ENCODE data around the gene BRF1. TPM values are rescaled to one million over a fixed set of nuclear protein-coding genes. Genes with fewer than 3 reads are reported as not detected.

Gene BRF1
- total RNA-seq, 1 donor from 2014 or later: 80.5 TPM

DNA sequence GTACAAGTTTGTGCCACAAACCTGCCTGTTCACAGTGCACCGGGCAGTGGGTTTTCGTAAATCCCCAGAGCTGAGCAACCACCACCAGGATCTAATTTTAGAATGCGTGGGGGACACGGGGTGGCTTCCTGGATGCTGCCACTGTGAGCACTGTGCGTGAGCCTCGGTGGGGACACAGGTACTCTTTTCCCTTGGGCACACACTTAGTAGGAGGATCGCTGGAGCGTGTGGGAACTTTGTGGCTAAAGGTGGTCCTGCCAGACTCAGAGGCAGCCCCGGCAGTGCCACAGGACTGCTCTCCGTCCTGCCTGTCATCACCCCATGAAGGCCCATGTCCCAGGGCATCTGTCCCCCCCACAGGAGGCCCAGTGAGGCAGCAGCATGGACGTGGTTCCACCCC is 31.4 kb downstream of the BRF1 start:
- no peak for DNase-seq (ENCODE audit: low read depth)

DNA sequence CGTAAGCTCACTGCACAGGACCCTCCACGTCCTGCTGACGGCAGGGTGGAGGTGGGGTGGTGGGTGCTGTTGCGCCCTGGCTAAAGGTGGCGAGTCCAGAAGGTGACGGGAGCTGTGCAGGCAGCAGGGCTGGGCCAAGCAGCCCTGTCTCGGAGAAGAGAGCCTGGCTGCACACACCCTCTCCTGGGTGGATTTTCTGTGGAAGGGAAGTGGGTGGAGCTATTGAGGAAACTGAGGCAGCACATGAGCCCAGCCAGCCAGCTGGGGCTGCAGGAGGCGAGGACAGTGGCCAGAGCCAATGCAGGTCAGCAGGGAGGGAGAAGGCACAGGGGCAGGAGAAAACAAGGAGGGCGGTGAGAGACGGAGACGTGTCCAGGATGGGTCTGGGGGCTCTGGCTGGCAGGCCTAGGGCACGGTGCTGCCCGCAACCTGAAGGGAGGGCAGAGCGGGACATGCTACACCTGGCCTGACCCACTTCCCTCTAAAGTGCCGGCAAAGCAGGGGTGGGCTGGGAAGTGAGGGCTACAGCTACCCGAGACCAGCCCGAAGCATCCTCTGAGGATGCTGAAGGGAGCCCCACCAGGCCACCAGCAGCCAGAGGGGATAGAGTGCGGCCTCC is 32.0 kb downstream of the BRF1 start:
- DNase-seq (ENCODE audit: low read depth): no peak

DNA sequence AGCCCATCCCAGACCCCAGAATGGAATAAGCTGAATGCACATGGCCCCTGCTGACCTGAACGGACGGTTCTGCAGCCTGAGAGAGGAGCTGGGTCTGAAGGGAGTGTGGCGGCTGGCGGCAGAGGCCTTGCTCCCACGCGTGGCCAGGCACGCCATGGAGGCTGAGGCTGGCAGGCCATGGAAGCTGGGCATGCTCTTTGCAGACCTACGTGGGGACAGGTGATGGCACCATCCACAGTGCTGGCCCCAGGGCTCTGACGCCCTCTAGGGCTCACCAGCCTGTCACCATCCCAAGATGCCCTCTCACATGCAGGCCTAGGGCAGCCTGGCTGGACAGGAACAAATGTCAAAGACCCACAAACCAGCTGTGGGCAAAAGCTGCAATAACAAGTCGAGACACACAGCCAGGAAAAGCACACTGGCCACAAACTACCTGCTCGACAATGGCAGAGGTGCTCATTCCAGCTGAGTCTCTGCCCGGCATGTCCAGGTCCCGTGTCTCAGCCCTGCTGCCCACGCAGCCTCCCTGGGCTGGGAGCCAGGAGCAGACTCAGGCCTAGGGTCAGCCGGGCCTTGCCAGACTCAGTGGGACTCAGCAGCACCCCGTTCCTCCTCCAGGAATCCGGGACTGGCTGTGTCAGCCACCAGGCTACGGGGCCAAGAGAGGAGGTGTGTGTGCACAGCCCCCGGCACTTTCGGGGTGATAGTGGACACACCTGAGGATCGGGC is 32.8 kb downstream of the BRF1 start:
- peak; percentile 80 for DNase-seq (ENCODE audit: low read depth)

GRCh38 chr14:105261781-105262180 is 39.0 kb downstream of the BRF1 start:
- DNase-seq (ENCODE audit: low read depth): no peak

GRCh38 chr14:105260959-105261358 is 39.8 kb downstream of the BRF1 start:
- DNase-seq (ENCODE audit: low read depth): no peak

DNA sequence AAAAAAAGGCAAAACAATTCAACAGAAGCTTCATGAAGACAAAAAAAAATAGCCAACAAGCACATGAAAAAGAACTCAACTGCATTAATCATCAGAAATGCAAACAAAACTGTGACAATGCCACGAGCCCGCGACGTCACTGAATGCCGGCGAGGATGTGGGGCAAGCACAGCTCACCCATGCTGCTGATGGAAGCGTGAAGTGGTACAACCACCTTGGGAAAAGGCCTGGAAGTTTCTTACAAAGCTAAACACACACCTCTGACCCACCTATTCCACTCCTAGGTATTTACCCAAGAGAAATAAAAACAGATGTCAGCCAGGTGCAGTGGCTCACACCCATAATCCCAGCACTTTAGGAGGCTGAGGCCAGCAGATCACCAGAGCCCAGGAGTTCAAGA is 42.0 kb downstream of the BRF1 start:
- no peak for DNase-seq (ENCODE audit: low read depth)

GRCh38 chr14:105257464-105257863 is 43.3 kb downstream of the BRF1 start:
- no peak for DNase-seq (ENCODE audit: low read depth)

DNA sequence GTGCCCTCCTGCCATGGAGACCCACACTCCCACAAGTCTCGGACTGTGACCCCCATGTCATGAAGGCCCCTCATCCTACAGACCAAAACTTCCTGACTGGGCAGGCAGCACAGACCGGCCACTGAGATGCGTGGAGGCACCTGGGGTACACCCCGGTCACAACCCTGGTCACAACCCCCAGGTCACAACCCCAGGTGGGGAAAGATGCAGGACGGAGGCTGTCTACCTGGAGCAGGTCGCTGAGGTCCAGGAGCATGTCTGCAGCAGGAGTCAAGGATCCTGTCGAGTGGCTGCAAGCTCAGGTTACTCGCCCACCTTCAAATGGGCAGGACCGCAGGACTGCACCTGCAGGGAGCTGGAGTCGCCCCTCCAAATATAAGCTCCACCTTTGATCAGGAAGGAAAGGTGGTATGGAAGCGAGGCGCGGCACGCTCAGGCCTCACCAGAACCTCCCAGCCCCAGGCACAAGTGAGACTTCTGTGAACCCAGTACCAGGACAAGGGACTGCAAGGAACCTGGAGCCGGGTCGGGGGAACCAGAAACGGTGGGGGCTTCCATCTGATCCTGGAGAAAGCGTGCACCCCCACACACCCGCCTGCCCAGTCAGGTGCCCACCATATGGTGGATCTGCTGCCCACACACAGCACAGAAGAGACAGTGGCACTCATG is 44.4 kb downstream of the BRF1 start:
- DNase-seq (ENCODE audit: low read depth): no peak

DNA sequence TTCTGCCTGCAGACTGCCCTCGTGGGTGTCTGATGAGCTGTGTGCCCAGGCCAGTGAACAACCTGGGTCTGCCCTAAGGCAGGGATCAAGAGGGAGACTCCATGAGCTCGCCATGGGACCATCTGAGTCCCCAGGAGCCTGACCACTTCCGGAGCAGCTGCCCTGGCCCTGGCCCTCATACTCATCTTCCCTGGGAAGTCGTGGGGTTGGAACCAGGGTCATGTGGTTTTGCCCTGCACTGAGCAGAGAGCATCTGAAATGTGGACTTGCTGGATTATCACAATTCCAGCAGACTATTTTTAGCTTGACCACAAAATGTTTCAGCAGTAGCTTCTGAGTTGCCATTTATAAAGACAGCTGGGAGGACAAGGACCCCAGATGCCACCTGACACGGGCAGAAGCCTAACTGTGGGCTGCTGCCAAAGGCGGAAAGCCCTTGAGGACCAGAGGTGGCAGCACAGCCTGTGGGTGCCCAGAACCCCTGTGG is 45.7 kb downstream of the BRF1 start:
- DNase-seq (ENCODE audit: low read depth): peak; percentile 99

- DNase-seq (ENCODE audit: low read depth): no peak
These were observed 47.5 kb downstream of the BRF1 start for GRCh38 chr14:105253329-105253682.

- no peak for DNase-seq (ENCODE audit: low read depth)
These were observed 48.1 kb downstream of the BRF1 start for GRCh38 chr14:105252552-105253328.

GRCh38 chr14:105251920-105252319 is 48.9 kb downstream of the BRF1 start:
- no peak for DNase-seq (ENCODE audit: low read depth)

DNA sequence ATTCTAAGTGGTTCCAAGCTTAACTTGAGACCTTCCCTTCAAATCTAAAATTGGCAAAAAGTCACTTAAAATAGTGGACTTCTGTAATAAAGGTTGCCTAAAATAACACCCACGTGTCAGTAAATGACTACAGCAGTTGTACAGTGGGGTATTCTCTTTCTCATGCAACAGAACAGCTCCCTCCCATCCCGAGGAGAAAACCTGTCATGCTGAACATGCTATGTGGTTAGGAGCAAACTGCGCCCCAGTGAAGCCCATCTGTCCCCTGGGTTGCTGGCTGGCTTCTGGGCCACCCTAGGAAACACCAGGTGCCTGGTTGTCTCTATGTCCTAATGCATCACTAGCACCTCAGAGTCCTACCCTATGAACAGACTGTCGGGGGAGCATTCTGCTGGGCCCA is 49.8 kb downstream of the BRF1 start:
- DNase-seq (ENCODE audit: low read depth): peak; percentile 94

DNA sequence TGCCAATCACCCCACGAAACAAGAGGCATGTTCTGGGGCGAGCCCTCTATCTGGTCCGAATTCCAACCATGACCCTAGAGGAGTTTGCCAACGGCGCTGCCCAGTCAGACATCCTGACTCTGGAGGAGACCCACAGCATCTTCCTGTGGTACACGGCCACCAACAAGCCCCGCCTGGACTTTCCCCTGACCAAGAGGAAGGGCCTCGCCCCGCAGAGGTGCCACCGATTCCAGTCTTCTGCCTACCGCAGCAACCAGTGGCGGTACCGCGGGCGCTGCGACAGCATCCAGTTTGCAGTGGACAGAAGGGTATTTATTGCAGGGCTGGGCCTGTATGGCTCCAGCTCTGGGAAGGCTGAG is 50.8 kb downstream of the BRF1 start:
- no peak for DNase-seq (ENCODE audit: low read depth)

- no peak for DNase-seq (ENCODE audit: low read depth)
These were observed 51.4 kb downstream of the BRF1 start for GRCh38 chr14:105249182-105250007.

DNA sequence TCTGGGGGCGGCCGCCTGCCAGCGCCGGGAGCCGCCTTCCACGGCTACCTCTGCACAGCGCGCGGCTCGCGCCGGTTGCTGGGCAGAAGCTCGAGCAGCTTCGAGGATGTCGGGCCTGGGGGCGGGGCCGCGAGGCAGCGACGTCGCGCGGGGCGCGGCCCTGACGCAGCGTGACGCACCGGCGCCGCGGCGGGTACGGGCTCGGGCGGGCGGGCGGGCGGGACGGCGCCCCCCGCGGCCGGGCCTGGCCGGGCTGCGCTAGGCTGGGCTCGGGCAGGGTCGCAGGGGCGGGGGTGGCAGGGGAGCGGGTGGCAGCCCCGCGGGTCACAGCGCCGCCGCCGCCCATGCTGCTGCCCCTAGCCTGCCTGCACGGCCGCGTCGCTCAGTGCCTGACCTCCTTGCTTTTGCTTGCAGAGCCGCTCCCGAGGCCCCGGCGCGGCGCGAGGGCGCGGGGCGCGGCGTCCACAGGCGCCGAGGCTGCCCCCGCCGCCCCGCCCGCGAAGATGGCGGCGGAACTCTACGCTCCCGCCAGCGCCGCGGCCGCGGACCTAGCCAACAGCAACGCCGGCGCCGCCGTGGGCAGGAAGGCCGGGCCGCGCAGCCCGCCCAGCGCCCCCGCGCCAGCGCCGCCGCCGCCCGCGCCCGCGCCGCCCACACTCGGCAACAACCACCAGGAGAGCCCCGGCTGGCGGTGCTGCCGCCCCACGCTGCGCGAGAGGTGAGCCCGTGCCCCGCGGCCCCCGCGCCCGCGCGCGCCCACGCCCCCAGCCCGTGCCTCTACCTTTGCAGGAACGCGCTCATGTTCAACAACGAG is 52.2 kb downstream of the BRF1 start, which contains the start of gene BTBD6:
TSS of gene BTBD6 (plus strand) at position 166 of the 814 bp plus-strand sequence. CDS start at position 345, 179 bp downstream.
- DNase-seq (ENCODE audit: low read depth): peak; percentile 83

DNA sequence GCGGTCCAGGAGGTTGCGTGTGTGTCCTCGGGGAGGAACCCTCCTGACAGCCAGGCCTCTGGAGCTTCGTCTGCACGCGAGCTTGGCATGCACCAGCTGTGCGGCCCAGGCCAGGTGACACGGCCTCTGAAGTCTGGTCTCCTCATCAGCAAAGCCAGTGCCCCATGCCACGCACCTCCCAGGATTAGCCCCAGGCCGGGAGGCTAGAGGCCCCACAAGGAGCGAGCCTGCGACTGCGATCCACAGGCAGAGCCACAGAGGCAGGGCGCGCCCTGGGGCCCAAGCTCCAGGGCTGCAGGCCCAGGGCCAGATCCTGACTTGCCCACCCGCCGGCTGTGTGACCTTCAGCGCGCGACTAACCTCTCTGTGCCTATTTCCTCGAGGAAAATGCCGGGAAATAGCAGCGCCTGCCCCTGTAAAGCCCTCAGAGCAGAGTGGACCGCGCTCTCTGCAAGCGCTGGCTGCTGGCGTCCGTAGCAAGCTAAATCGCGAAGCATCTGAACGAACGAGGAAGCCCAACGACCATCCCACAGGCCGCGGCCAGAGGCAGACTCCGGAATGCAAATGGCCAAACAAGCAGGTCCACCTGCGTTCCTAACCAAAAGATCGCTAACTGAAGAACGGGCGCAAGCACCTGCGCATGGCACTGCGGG is 53.0 kb downstream of the BRF1 start:
- no peak for DNase-seq (ENCODE audit: low read depth)

GRCh38 chr14:105247026-105247425 is 53.8 kb downstream of the BRF1 start:
- DNase-seq (ENCODE audit: low read depth): no peak

- DNase-seq (ENCODE audit: low read depth): no peak
These were observed 56.5 kb downstream of the BRF1 start for GRCh38 chr14:105244334-105244733.

Data from myocyte (in vitro differentiated cells).